Loucy (cell line): ENCODE measurements around the gene LITAFD.

Source experiments
- EZH2phosphoT487 ChIP-seq: fragments of 200-600 bp; IDR thresholded peaks from 2 replicates; pipeline ENCODE4 v1.6.1; 2018; ENCODE audit warnings: antibody characterized with exemption, mild to moderate bottlenecking, moderate library complexity, borderline replicate concordance
- TF ChIP-seq, protein P1 (sequence below): fragments of 200-600 bp; sonication (generic); conservative IDR thresholded peaks from 2 replicates; pipeline ENCODE4 v1.5.1; 2014; ENCODE audit warnings: mild to moderate bottlenecking, antibody characterized with exemption, low read length

DNA sequence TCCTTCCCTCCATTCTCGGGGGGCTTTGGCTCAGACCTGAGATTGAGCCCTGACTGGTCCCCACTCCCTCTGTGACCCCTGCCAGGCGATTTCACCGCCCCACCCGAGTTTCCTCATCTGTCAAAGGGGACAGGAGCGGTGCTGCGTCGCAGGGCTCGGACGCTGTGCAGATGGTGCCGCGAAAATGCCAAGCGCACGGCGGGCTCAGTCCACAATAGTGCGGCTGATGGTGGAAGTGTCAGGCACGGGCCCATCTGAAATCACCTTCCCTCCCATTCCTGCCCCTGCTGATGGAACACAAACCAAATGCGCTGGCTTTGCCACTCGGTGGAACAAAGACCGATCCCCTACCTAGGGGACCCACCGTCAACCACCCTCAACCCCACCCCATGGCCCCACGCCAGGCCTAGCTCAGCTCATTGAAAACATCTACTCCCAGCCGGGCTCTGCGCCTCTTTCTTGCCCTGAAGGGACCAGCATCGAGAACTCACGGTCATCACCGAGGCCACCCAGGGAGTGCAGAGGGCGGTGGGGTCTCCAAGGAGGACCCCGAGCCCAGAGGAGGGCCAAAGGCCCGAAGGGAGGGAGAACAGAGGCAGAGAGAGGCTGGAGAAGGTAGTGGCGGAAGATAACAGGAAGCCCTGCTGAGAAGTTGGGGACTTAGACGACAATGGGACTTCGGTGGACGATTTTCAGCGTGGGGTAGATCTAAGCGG lies 14.8 kb upstream of the LITAFD start:
- TF ChIP-seq, protein P1, sequence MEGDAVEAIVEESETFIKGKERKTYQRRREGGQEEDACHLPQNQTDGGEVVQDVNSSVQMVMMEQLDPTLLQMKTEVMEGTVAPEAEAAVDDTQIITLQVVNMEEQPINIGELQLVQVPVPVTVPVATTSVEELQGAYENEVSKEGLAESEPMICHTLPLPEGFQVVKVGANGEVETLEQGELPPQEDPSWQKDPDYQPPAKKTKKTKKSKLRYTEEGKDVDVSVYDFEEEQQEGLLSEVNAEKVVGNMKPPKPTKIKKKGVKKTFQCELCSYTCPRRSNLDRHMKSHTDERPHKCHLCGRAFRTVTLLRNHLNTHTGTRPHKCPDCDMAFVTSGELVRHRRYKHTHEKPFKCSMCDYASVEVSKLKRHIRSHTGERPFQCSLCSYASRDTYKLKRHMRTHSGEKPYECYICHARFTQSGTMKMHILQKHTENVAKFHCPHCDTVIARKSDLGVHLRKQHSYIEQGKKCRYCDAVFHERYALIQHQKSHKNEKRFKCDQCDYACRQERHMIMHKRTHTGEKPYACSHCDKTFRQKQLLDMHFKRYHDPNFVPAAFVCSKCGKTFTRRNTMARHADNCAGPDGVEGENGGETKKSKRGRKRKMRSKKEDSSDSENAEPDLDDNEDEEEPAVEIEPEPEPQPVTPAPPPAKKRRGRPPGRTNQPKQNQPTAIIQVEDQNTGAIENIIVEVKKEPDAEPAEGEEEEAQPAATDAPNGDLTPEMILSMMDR = no peak
- TF ChIP-seq EZH2phosphoT487 = no peak
